Fibroblast of lung (primary cell): ENCODE results near the gene PRPF38A. TPM values are rescaled to one million over a fixed set of nuclear protein-coding genes. Genes with fewer than 3 reads are reported as not detected.

Experiments used
- DNase-seq, 2 donors: peaks; one replicate each; pipeline versions ENCODE4 v3.0.0 to v3.0.0-alpha.2; 2010; ENCODE audit warnings: low read depth in 2 of 2
- H2AFZ ChIP-seq: 2 replicates; pipeline ENCODE4 v1.5.1; 2012; ENCODE audit warnings: low read length, control low read depth, inconsistent platforms
- H3K27ac ChIP-seq: 2 replicates; pipeline ENCODE4 v1.5.1; 2011; ENCODE audit warnings: low read length, control low read depth; ENCODE audit not compliant: insufficient read depth
- H3K27me3 ChIP-seq: 2 replicates; pipeline ENCODE4 v1.5.1; 2011; ENCODE audit warnings: mild to moderate bottlenecking, low read length; ENCODE audit not compliant: control insufficient read depth, insufficient read depth
- H3K36me3 ChIP-seq: 2 replicates; pipeline ENCODE4 v1.5.1; 2011; ENCODE audit warnings: low read length; ENCODE audit not compliant: control insufficient read depth, insufficient read depth
- H3K4me1 ChIP-seq: 2 replicates; pipeline ENCODE4 v1.5.1; 2011; ENCODE audit warnings: low read length; ENCODE audit not compliant: control insufficient read depth, insufficient read depth; ENCODE audit errors: extremely low read depth
- H3K4me2 ChIP-seq: 2 replicates; pipeline ENCODE4 v1.5.1; 2011; ENCODE audit warnings: low read length, control low read depth; ENCODE audit not compliant: insufficient read depth; ENCODE audit errors: extremely low read depth
- H3K4me3 ChIP-seq, 4 experiments: fragments of 200-600 bp in 1 of 4; sonication (generic) in 1 of 4; replicated peaks in 1 of 4; 2 replicates each; pipeline ENCODE4 v1.5.1; 2011 to 2016; ENCODE audit warnings: low read length in 4 of 4, low read depth in 3 of 4, mild to moderate bottlenecking in 3 of 4, control low read depth in 2 of 4, inconsistent platforms in 1 of 4, mixed read lengths in 1 of 4; ENCODE audit not compliant: insufficient read depth in 1 of 4; ENCODE audit errors: control extremely low read depth in 1 of 4
- H3K79me2 ChIP-seq: 2 replicates; pipeline ENCODE4 v1.5.1; 2012; ENCODE audit warnings: mild to moderate bottlenecking, low read length, inconsistent platforms; ENCODE audit not compliant: control insufficient read depth, insufficient read depth
- H3K9ac ChIP-seq: 2 replicates; pipeline ENCODE4 v1.5.1; 2011; ENCODE audit warnings: mild to moderate bottlenecking, low read length, control low read depth; ENCODE audit not compliant: insufficient read depth
- H3K9me3 ChIP-seq: 2 replicates; pipeline ENCODE4 v1.5.1; 2012; ENCODE audit warnings: low read depth, low read length; ENCODE audit not compliant: control insufficient read depth, insufficient read depth
- H4K20me1 ChIP-seq: 2 replicates; pipeline ENCODE4 v1.5.1; 2011; ENCODE audit warnings: low read length; ENCODE audit not compliant: control insufficient read depth, insufficient read depth; ENCODE audit errors: extremely low read depth
- CTCF ChIP-seq, 2 donors: IDR thresholded peaks in 1 of 2; conservative IDR thresholded peaks in 1 of 2; 1 replicate in 1 of 2; 2 replicates in 1 of 2; pipeline ENCODE4 v1.5.1; 2011 to 2012; ENCODE audit warnings: low read length in 2 of 2, control low read depth in 1 of 2, inconsistent platforms in 1 of 2, low read depth in 1 of 2, mild to moderate bottlenecking in 1 of 2
- EZH2 ChIP-seq: IDR thresholded peaks from 2 replicates; pipeline ENCODE4 v1.5.1; 2012; ENCODE audit warnings: low read length, control low read depth, mild to moderate bottlenecking; ENCODE audit errors: missing control alignments
- polyA plus RNA-seq, 2 donors: library from polyadenylated mRNA; depleted of rRNA in 1 of 2; stranded (reverse) in 1 of 2; unstranded in 1 of 2; fragments of >200 nt; gene quantifications; 2 replicates each; pipeline ENCODE4 v1.2.1, GENCODE V29; 2011 to 2012; ENCODE audit warnings: missing spikeins in 1 of 2
- total RNA-seq: library from RNA; depleted of rRNA; stranded (reverse); fragments of >200 nt; gene quantifications from 2 replicates; pipeline ENCODE4 v1.2.1, GENCODE V29; 2014

The PRPF38A gene
- total and polyA plus RNA-seq, 2 donors (not counting 1 experiment from before 2014, with no cell fraction given), result 7.3 to 22.4 TPM

- no peak overlapping the region for H3K9ac ChIP-seq
- H3K27me3 ChIP-seq, result no peaks in the 10 kb centered on the region
- H3K79me2 ChIP-seq, result no peaks in the 10 kb centered on the region
- no peak overlapping the region for H2AFZ ChIP-seq
- H3K4me2 ChIP-seq, result no peak overlapping the region
- H4K20me1 ChIP-seq, result no peaks in the 10 kb centered on the region
- no peak overlapping the region for H3K4me3 ChIP-seq
- peak in 1 of 2 donors; percentile 54 for DNase-seq
- H3K27ac ChIP-seq, result no peak overlapping the region
- no peaks in the 10 kb centered on the region for H3K9me3 ChIP-seq
- no peaks in the 10 kb centered on the region for H3K36me3 ChIP-seq
- no peak for TF ChIP-seq EZH2
- H3K4me1 ChIP-seq, result no peaks in the 10 kb centered on the region
Observed at GRCh38 chr1:52454127-52454526, 49.7 kb downstream of the PRPF38A start.

GRCh38 chr1:52454779-52455178 is 50.4 kb downstream of the PRPF38A start:
- Histone ChIP-seq H3K4me2 (no peak overlapping the region), H3K36me3 (no peaks in the 10 kb centered on the region), H3K4me3 (no peak overlapping the region), H4K20me1 (no peaks in the 10 kb centered on the region), H3K27ac (no peak overlapping the region), H2AFZ (no peak overlapping the region), H3K9ac (no peak overlapping the region), H3K27me3 (no peaks in the 10 kb centered on the region), H3K79me2 (no peaks in the 10 kb centered on the region), H3K4me1 (no peaks in the 10 kb centered on the region), H3K9me3 (no peaks in the 10 kb centered on the region)
- TF ChIP-seq EZH2 (no peak), CTCF (conservative IDR thresholded peaks at IDR 0.05 in 1 of 2, IDR thresholded peaks at IDR 0.05 in 1 of 2; ENCODE audit: low read depth in 1 of 2, low read length in 2 of 2) (no peak)
- DNase-seq, result no peak

GRCh38 chr1:52455686-52456085 is 51.3 kb downstream of the PRPF38A start:
- Histone ChIP-seq H4K20me1 (no peaks in the 10 kb centered on the region), H3K4me1 (no peaks in the 10 kb centered on the region), H3K36me3 (no peaks in the 10 kb centered on the region), H3K4me3 (no peak overlapping the region), H3K9me3 (no peaks in the 10 kb centered on the region), H3K79me2 (no peaks in the 10 kb centered on the region), H3K27me3 (no peaks in the 10 kb centered on the region), H3K9ac (no peak overlapping the region), H2AFZ (no peak overlapping the region), H3K27ac (no peak overlapping the region), H3K4me2 (no peak overlapping the region)
- DNase-seq, result no peak
- TF ChIP-seq EZH2 (no peak), CTCF (conservative IDR thresholded peaks at IDR 0.05 in 1 of 2, IDR thresholded peaks at IDR 0.05 in 1 of 2; ENCODE audit: low read depth in 1 of 2, low read length in 2 of 2) (no peak)
